GM18499 (cell line): ENCODE measurements around the gene ERGIC1.

Experiments
- ATAC-seq: cut with Tn5 transposase; IDR thresholded peaks from one replicate; pipeline ENCODE4 v1.9.1; 2021; ENCODE audit warnings: moderate number of reproducible peaks; ENCODE audit not compliant: insufficient read depth, unreplicated experiment

ERGIC1 gene

GRCh38 chr5:172874647-172875504 lies 40.8 kb downstream of the ERGIC1 start:
- no peak for ATAC-seq

DNA sequence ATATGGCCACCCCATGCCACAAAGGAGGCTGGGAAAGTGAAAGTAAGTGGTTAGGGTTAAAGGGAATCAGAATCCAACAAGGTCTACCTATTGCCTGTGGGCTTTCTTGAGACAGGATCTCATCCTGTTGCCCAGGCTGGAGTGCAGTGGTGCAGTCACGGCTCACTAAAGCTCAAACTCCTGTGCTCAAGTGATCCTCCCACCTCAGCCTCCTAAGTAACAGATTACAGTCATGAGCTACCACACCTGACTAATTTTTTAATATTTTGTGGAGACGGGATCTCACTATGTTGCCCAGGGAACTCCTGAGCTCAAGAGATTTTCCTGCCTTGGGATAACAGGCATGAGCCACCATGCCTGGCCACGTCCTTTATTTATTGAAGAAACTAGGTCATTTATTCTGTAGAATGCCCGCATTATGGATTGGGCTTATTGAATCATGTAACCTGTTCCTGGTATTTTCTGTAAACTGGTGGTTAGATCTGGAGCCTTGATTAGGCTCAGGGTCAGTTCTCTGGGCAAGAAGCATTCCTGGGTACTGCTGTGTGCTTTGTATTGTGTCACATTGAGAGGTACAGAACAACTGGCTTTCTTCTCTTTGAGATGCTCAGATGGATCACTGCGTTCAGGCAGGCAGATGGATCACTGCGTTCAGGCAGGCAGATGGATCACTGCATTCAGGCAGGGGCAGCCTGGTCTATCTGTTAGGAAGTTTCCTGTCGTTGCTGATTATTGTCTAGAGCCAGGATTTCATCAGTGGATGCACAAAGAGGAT lies 41.6 kb downstream of the ERGIC1 start:
- no peak for ATAC-seq

DNA sequence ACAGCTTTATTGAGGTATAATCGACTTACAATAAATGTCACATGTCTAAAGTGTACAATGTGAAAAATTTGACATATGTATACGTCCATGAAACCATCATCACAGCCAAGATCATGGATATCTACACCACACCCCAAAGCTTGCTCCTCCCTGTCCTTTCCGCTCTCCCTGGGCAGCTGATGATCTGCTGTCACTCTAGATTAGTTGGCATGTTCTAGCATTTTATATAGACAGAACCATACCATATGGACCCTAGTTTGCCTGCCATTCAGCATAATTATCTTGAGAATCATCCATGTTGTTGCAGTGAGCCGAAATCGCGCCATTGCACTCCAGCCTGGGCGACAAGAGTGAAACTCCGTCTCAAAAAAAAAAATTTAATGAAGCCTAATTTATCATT lies 42.5 kb downstream of the ERGIC1 start:
- no peak for ATAC-seq

DNA sequence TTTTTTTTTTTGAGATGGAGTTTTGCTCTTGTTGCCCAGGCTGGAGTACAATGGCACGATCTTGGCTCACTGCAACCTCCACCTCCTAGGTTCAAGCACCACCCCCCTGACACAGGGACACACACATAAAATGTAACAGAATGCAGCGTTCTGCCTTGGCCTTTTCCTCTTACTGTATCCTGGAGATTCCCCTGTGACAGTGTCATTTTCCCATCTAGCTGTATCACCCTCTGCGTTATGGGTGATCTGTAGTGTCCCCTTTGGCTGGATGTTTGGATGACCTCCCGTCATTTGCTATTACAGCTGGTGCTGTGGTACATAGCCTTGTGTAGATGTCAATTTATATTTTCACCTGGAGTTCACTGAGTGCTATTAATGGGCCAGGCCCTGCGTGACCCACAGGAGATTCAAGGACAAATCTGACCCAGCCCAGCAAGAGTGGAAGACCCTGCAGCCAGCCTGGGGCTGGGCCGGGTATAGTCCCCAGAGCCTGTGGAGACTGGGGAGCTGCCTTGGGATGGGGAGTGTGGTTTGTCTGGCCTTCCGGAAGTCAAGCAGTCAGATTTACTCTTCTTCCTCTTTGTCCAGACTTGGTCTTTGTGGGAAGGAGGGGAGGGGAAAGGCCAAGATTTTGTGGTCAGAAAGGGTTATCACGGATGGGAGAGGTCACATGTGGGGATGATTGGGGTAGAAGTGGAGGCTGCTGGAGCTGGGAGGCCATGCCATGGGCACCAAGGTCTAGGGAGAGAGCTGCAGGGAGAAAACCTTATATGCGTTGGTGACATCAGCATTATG lies 43.6 kb downstream of the ERGIC1 start:
- ATAC-seq: no peak

DNA sequence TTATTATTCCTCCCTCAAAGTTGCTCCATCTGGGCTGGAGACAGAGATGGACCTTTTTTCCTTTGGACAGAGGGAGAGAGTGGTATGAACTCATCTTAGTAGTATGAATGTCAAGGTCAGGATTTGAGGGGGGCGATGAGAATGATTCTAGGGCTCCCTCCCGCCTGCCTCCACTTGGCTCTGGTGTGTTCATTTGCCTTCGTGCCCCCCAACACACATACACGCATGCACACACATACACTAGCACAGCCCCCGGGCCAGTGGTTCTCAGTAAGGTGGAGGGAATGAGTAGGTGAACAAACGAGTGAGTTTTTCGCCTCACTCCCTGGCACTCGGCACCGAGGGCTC lies 44.5 kb downstream of the ERGIC1 start:
- no peak for ATAC-seq

DNA sequence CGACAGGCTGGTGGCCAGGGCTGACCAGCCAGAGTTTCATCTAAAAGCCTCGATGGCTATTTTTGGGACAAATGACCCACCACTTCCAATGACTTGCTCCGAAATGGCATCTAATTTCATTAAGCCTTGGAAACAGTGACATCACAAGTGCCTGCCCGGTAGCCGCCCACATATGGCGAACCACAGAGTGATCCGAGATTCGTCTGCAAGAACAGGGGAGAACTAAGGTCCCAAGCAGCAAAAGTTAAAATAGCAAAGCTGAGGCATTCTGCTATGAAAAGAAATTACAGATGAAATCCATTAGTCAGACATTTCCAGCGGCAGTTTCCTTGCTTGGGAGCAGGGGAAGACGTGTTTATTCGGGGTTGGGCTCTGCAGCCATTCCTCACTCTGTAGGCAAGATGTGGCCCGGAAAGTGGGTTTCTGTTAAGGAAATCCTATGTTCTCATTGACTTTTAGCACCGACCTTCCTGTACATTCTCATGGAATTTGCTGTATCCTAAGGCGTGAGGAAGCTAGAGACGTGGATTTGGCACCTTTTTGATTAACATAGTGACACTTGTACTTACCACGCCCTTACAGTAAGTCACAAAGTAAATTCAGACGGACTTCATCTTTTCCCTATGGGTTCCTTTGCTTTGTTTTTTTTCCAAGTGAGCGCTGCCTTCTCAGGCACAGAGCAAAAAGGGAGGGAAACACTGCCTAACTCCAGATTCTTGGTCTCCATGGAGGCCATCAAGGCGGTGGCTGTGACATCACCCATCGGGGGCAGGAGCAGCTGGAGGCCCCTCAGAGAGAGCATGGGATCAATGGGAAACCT lies 45.1 kb downstream of the ERGIC1 start:
- no peak for ATAC-seq

- ATAC-seq: no peak
Measured at GRCh38 chr5:172881691-172882370, 47.8 kb downstream of the ERGIC1 start.

DNA sequence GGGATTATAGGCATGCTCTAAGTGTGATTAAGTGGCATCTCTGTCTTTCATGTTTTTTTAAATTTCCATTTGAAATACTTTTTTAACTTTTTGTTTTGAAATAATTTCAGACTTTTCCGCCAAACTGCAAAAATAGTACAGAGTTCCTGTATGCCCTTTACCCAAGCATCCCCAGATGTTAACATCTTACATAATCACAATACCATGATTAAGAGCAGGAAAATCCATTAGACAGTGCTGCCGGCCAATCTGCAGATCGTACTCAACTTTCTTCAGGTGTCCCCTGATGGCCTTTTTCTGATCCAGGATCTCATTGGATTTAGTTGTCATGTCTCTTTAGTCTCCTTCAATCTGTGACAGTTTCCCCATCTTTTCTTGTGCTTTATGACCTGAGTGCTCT lies 49.0 kb downstream of the ERGIC1 start:
- ATAC-seq: no peak

DNA sequence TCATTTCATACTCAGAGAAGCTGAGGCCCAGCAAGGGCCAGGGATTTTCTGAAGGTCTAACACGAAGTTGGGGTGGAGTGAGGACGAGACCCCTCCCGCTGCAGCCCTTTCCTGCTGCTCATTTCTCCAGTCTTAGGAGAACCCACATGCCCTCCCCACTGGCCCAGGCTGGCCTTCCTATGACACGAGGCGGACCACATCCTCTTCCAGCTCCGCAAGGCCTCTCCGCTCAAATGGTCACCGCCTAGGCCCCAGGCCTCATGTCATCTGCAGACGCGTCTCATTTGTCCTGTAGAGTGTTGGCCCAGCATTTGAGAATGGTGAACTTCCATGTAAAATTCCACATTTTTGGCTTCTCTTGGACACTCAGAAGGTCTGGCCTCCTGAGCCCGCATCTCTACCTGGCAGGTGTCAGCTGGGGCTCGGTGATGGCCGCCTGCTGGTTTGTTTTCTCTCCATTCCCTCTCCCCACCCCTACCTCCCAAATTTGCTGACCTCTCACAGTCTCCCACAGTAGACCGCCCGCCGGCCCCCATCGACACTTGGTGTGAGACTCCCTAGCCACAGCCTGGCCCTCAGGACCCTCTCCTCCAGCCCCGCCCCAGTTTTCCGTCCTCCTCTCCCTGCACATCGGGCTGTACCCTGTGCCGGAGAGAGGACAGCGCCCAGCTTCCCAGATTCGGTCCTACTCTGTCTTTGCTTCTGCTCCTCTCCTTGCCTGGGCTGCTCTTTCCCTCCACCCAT lies 51.7 kb downstream of the ERGIC1 start:
- ATAC-seq: no peak

- ATAC-seq: no peak
Measured at GRCh38 chr5:172886476-172886875, 52.4 kb downstream of the ERGIC1 start.

DNA sequence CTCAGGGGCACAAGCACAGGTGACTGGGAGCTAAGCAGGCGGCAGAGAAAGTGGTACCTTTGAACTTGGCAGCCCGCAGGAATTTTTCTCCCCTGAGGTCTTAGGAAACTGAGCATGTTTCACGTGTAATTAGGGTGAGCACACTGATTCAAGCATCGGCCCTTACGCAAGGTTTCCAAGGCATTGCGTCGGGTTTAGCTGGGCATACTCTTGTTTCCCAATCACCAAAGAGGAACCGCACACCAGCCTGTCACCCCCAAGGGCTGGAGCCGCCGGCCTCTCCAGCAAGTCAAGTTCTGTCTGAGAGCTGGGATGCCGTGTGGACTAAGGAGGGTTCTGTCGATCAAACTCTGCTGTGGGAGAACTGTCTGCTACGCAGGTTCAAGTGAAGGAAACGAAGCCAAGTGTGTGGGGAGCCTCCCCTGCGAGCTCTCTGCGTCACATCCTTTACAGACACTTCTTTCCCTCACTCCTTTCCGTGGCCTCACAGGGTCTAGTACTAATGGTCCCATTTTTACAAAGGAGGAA lies 53.0 kb downstream of the ERGIC1 start:
- ATAC-seq: no peak

DNA sequence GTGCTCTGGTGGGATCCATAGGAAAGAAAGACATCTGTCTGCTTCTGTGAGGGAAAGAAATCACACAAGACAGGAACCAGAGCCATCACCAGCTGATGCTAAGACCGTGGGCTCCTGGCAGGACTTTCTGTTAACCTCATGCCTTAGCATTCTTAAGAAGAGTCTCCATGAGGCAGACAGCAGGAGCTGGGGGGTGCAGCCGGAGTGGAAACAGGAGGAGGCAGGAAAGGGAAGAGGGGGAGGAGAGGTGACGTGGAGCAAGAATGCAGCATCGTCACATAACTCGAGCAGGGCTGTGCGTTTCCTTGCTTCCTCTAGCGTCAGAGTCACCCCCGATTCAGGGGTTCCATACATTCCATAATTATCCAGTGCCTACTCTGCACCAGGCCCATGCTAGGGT lies 53.6 kb downstream of the ERGIC1 start:
- ATAC-seq: no peak

- no peak for ATAC-seq
Measured at GRCh38 chr5:172890659-172891058, 56.6 kb downstream of the ERGIC1 start.

DNA sequence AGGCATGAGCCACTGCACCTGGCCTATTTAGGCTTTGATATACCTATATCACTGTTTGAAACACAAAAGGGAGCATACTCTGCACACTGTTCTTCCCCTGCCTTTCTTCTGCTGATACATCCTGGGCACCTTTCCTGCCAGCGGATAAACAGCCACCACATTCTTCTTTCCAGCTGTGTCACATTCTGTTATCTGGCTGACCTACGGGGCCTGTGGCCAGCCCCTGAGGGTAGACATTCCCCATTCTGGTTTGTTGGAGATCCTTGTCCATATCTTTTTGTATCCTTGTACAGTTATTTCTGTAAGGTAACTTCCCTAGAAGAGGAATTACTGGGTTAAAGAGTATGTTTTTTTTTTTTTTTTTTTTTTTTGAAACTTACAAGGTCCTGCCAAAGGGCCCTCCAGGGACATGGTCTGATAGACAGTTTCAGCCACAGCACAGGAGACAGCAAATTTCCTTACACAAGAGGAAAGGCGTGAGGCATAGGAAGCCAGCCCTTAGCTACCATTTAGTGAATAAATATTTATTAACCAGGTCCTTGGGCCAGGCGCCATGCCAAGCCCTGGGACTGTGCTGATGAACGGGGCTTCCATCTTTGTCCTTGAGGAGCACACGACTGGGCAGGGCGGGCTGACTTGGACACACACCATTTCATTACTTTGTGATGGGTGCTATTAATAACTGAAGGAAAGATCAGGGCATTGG lies 57.8 kb downstream of the ERGIC1 start:
- no peak for ATAC-seq

- ATAC-seq: no peak
Measured at GRCh38 chr5:172892713-172893112, 58.7 kb downstream of the ERGIC1 start.

DNA sequence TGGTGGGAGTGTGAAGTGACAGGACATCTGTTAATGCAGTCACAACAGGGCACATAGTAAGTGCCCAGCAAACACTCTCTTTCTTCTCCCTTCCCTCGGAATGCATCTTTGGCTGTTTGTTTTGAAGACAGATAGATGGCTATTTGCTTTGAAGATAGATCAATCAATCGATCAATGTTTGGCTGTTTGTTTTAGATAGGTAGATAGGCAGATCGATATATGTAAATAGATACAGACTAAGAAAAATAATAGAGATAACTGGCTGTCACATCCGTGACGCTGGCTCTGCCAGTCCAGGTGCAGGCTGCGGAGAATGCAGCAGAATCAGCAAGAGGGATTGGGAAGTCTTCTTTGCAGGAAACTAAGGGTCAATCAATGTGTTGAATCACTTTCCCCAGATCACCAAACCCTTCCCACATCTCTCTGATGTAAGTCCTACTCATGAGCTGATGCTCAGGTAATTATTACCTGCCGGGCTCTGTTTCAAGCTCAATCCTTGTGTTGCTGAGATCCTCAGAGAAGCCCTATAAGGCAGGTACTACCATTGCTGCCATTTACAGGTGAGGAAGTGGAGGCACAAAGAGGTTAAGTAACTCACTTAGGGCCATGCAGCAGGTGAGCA lies 60.8 kb downstream of the ERGIC1 start:
- ATAC-seq: no peak

GRCh38 chr5:172895549-172895948 lies 61.5 kb downstream of the ERGIC1 start:
- ATAC-seq: no peak

GRCh38 chr5:172896465-172896864 lies 62.4 kb downstream of the ERGIC1 start:
- ATAC-seq: no peak
